GM18507 (cell line): ENCODE results near the gene CIDEC.
A peak's percentile ranks its signal among the peaks of the same experiment; 100 is the strongest.
"Not testable (repeated sequence)": the region's sequence is repeated elsewhere in the genome, so short reads cannot be mapped to it uniquely, and the experiment has no call there.

Source experiments
- DNase-seq: peaks from one replicate; pipeline ENCODE4 v3.0.0; 2011; ENCODE audit warnings: low read depth; ENCODE audit not compliant: insufficient read length; ENCODE audit errors: extremely low spot score
- FAIRE-seq: peaks from 2 replicates; lab custom pipeline; 2011; peaks lifted over from hg19 to GRCh38; lab: Jason Lieb, UNC

CIDEC gene

DNA sequence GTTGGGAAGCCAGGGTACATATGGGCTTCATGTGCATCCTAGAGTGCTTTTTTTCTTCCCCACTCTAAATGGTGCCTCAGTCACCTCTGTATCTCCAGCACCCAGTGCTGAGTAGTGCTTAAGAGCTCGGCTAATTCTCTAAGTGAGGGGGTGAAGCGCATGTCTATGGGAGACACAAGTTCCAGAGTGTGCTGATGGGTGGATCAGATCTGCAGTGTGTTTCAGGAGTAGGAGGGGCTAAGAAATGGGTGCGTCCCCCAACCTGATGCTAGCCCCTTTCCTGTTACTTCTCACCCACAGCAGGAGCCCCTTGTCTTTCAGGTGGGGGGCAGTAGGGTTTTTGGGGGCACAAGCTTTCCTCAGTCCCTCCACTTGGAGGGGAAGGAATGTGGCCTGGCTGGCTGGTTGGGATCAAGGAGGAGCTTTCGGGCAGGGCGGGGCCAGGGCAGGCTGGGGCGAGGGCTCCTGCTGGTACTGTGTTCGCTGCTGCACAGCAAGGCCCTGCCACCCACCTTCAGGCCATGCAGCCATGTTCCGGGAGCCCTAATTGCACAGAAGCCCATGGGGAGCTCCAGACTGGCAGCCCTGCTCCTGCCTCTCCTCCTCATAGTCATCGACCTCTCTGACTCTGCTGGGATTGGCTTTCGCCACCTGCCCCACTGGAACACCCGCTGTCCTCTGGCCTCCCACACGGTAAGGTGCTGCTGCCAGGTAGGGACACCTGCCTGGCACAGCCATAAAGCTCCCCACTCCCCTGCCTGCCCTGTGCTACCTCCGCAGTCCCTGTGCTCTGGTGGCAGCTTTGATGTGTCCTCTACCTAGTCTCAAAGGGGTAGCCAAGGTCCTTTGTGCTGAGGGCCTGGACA is 22.6 kb upstream of the CIDEC start, which contains the start of gene IL17RE:
IL17RE (plus strand) TSS at position 477 of the 866 bp plus-strand sequence; CDS start at position 562, 85 bp downstream.
- DNase-seq, result no peak
- FAIRE-seq, result no peak

DNA sequence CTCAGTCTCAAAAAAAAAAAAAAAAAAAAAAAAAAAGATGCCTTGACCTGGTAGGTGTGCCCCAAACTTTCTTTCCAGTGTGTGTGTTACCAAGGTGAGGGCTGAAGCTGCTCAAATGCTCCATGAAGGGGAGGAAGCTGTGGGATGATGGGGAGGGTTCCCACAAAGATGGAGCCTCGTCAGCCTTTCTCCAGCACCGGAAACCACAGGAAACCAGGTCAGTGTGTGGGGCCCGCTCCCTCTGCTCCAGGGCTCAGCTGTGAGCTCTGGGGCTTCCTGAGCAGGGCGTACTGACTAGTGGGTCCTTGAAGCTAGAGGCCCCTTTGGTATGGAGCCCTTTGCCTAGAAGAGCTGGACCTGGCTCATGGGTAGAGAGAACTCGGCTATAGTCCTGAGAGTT is 21.9 kb upstream of the CIDEC start:
- FAIRE-seq, result no peak

DNA sequence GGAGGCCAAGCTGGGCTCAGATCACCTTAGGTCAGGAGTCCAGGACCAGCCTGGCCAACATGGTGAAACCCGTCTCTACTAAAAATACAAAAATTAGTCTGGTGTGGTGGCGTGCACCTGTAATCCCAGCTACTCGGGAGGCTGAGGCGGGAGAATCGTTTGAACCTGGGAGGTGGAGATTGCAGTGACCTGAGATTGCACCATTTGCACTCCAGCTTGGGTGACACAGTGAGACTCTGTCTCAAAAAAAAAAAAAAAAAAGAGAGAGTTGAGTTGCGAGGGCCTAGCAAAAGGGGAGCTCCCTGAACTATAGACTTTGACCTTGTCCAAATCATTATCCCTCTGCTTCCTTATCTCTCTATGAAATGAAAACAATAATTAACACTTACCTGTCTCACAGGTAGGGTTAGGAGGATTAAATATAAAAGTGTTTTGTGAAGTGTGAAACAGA is 20.9 kb upstream of the CIDEC start:
- not testable (repeated sequence) for DNase-seq, FAIRE-seq

More for the DNA sequence above, 21.9 kb upstream of the CIDEC start:
- no peak for DNase-seq

DNA sequence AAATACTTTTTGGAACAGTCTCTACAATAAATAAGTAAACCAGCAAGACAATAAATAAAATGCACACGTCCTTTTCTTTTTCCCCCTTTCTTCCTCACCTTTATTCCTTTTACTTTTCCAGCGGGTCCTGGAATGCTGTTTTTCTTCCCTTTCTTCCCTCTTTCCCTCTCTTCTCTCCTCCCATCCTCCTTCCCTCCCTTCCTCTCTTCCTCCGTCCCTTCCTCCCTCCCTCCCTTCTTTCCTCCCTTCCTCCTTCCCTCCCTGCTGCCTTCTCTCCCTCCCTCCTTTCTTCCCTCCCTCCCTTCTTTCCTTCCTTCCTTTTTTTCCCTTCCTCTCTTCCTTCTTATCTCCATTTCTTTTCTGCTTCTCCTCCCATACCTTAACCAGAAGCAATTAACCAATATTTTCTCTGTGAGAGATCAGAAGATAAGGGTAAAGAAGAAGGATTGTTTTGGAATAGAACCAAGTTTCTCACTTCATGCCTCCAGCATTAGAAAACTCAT is 19.3 kb upstream of the CIDEC start:
- FAIRE-seq (no peak), DNase-seq (no peak)

DNA sequence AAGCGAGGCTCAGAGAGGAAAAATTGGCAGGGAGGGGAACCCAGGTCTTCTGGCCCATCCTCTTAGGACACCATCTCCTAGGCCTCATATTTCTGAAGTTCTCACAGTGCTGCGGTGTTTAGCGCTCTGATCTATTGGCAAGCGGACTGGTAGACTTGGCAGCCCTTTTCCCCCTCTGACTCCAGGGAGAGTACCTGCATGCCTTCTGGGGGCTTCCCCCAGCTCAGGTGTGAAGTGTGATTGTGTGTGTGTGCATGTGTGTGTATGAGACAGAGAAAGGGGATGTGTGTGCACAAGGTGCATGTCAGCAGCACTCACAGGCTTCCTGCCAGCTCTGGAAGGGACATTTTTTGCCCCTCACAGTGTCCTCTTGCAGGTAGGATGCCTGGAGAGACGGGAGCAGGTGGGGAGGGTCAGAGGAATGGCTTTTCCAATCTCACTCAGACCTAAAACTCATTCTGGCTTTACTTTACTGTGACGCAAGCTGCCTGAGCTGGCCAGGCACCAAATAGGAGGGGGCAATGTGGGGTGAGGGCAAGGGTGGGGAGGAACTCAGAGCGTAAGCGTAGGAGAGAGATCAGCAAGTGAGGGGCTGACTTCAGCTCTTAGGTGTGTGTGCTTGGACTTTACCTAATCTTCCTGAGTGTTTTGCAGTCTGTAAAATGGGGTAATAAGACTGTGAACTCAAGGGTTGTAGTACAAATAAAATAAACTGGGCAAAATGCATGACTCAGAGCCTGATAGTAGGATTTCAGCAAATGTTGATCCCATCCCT is 18.6 kb upstream of the CIDEC start:
- FAIRE-seq (no peak), DNase-seq (no peak)

DNA sequence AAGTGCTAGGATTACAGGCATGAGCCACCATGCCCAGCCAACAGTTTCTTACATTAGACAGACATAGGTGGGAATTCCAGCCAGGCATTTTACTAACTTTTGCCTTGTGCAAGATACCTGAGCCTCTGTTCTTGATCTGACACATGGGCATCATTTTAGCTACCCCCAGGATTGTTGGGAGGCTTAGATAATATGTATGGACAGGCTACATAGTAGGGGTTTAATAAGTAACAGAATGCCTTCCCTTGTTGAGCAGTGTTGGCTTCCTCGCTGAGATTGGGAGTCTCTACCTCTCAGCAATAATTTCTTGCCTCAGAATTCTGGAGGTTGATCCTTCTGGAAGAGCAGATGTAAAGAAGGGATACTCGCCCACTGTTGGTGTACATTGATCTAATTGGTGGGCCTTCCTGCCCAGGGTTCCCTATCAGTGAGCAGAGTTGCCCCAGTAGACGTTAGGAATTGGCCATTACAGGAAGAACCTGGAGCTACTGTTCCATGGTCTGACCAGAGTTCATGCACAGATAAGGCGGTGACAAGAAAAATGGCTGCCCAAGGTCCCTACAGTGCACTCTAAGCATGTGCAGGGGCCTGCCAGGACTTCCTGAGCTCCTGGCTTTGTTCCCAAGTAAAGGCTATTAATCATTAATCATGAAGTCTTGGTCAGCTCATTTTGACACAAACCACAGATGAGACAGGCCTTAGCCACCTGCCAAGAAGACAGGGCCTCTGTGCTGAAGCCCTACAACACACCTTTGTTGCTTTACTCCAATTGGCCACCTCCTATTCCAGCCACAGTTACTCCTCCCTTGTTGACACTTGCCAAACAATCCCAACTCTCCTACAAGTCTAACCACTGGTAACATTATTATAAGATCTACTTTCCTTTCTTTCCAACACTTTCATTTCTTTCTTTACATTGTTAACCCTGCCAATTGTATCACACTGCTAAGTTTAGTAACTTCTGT is 17.6 kb upstream of the CIDEC start:
- DNase-seq (no peak), FAIRE-seq (peak; percentile 56)

DNA sequence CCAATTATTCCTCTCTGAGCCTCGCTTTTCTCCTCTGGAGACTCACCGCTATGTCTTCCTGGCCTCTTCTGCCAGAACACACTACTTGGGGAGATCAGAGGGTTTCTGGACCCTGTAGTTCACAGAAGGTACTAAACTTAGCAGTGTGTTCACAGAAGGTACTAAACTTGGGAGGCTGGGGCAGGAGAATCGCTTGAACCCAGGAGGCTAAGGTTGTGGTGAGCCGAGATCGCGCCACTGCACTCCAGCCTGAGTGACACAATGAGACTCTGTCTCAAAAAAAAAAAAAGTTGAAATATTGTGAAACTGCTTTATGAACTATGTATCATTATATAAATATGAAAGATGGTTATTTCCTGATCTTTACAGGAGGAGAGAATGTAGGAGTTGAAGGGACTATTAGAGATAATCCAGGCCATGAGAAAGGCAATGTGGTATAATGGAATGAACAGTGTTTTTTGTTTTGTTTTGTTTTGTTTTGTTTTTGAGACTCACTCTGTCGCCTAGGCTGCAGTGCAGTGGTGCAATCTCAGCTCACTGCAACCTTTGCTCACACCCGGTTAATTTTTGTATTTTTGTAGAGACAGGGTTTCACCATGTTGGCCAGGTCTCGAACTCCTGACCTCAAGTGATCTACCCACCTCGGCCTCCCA is 16.8 kb upstream of the CIDEC start:
- DNase-seq, FAIRE-seq: not testable (repeated sequence)

DNA sequence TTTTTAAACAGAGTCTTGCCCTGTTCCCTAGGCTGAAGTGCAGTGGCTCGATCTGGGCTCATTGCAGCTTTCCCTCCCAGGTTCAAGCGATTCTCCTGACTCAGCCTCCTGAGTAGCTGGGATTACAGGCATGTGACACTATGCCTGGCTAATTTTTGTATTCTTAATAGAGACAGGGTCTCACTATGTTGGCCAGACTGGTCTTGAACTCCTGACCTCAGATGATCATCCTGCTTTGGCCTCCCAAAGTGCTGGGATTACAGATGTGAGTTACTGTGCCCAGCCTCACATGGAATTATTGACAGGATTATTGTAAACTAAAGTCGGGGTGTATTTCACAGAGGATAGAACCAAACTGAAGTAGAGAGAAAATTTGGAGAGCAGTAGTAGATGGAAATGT is 15.7 kb upstream of the CIDEC start:
- DNase-seq, FAIRE-seq: not testable (repeated sequence)

DNA sequence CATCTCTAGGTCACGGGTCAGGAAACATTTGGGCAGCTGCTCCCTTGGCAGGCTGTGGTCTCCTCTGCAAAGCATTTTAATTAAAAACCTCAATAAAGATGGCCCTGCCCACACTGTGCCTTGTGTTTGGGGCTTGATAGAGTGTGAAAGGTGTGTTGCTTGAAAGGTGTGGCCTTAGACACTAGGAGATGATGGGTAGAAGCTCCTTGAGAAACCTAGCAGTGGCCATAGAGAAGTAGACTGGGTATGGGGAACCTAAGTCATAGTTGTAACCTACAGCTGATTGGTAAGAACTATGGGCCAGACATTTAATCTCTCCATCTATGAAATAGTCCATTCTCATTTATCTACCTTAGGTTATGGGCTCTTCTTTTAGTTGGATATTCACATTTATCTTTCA is 13.7 kb upstream of the CIDEC start:
- FAIRE-seq (no peak), DNase-seq (no peak)

DNA sequence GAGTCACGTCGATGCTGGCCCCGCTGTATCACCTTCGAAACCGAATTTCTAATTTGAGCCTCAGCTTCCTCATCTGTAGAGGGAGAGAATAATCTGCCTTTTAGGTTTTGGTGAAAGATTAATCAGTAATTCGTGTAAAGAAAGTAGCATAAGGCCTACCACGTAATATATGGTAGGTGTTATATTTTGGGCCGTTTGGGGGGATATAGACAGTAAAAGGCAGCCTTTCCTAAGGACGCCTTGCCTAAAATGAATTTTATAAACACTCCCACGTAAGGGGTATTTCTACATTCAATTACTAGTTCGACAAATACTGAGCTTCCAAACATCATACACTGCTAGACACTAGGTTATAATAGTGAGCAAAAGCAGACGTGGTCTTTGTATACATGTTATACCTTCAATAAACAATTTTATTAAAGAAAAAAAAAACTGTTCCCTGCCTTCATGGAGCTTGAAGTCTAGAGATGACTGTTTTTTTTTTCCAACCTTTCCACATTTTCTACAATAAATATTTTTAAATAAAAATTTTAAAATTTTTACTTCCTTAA is 11.1 kb upstream of the CIDEC start:
- DNase-seq (no peak), FAIRE-seq (peak; percentile 59)

DNA sequence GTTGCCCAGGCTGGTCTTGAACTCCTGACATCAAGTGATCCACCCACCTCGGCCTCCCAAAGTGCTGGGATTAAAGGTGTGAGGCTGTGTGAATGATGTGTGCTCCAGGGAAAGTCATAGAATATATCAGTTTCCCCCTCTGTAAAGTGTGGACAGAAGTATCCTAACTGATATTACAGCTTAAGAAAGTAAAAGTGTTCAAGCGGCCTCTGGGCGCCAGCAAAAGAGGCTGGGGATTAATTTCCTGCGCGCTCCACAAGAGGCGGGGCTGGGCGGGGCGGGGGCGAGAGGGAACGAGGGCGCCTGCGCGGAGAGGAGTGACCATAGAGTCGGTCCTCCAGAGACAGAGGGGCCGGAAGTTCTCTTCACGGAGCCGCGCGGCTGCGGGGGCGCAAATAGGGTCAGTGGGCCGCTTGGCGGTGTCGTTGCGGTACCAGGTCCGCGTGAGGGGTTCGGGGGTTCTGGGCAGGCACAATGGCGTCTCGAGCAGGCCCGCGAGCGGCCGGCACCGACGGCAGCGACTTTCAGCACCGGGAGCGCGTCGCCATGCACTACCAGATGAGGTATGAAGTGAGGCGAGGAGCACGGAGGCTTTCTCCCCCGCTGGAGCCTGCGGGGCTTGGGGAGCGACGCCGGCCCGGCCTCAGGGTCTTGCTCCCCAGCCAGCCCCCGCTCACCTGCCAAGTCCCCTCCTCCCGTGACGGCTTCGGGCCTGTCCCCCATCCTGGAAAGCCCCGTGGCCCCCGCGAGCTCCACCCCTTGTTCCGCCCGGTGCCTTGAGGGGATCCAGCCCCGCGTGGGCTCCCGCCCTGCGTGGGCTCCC is 10.4 kb upstream of the CIDEC start, which contains the start of gene JAGN1:
JAGN1 (plus strand) TSS at position 362 of the 823 bp plus-strand sequence; CDS start at position 475, 113 bp downstream.
- FAIRE-seq (peak; percentile 67), DNase-seq (peak; percentile 77)

DNA sequence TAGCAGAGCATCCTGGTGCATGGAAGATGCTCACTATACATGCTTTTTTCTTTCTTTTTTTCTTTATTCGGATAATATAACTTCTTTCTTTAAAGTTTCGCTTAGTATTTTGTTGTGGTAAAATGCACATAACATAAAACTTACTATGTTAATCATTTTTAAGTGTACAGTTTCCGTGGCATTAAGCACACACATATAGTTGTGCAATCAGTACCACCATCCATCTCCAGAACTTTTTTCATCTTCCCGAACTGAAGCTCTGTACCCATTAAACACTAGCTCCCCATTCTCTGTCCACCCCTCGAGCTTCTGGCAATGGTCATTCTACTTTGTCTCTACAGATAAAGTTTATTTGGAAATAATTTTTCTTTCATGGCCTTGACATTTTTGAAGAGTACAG is 9.4 kb upstream of the CIDEC start:
- FAIRE-seq, result no peak
- DNase-seq, result no peak

DNA sequence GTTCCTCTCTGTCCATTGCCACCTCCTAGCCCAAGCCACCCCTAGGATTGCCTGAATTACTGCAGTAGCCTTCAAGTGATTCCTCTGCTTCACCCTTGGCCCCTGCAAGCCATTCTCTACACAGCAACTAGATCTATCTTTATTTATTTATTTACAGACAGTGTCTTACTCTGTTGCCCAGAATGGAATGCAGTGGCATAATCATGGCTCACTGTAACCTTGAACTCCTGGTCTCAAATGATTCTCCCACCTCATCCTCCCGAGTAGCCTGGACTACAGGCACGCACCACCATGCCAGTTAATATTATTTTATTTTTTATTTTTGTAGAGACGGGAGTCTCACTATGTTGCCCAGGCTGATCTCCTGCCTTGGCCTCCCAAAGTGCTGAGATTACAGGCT is 8.5 kb upstream of the CIDEC start:
- no peak for FAIRE-seq
- DNase-seq, result no peak

DNA sequence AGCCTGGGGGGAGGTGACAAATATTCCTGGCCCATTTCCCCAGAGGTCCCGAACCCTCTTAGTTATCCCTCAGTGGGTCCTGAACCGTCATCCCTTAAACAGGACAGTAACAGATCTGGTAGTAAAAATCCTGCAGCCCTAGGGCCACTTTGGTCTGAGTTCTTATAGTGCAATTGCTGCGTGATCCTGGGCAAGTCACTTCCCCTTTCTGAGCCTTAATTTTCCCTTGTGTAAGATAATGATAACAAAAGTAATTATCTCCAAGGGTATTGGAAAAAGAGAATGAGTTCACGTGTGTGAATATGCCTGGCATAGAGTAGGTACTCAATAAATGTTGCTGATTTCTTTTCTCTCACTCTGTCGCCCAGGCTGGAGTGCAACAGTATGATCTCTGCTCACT is 7.4 kb upstream of the CIDEC start:
- no peak for FAIRE-seq
- no peak for DNase-seq

DNA sequence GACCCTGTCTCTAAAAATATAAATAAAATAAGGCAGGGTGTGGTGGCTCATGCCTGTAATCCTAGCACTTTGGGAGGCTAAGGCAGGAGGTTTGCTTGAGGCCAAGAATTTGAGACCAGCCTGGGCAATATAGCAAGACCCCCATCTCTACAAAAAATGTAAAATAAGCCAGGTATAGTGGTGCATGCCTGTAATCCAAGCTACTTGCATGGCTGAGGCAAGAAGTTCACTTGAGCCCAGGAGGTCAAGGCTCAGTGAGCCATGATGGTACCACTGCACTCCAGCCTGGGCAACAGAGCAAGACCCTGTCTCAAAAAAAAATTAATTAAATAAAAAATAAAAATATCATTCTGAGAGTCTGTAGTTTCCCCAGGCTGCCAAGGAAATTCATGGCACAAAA is 6.3 kb upstream of the CIDEC start:
- FAIRE-seq, result no peak
- DNase-seq, result no peak

DNA sequence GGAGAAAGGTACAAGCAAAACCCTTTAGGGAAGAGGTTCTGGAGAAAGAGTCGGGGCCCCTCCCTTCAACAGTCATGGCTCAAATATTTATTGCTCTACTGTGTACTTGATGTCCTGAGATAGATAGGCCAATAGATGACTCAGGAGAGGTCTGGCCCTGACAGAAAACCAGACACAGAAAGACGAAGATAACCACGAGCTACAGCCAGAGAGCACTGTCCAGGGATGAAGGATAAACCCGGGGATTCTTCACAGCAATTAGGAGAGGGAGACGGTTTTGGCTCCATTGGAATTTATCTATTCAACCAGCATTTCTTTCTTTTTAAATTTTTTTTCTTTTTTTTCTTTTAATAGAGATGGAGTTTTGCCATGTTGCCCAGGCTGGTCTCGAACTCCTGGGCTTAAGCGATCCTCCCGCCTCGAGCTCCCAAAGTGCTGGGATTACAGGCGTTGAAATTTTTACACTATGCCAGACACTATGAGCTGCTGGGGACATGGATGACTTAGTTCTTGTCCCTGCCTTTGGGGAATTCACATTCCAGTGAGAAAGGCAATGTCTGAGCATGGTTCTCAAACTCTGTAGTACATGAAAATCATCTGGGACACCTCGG is 4.6 kb upstream of the CIDEC start:
- FAIRE-seq, result no peak
- no peak for DNase-seq
